Duodenal mucosa (tissue), 2 donors: ENCODE measurements around the gene SCAF11.

ENCODE experiments used
- H3K27ac ChIP-seq: one replicate; pipeline ENCODE4 v1.7.0; 2013; ENCODE audit warnings: low read depth, low read length
- H3K27me3 ChIP-seq, 2 donors: one replicate each; pipeline ENCODE4 v1.7.0; 2013; ENCODE audit warnings: low read length in 2 of 2, control low read depth in 1 of 2; ENCODE audit not compliant: insufficient read depth in 2 of 2, control insufficient read depth in 1 of 2
- H3K36me3 ChIP-seq, 2 donors: one replicate each; pipeline ENCODE4 v1.7.0; 2013; ENCODE audit warnings: low read length in 2 of 2, control low read depth in 1 of 2; ENCODE audit not compliant: insufficient read depth in 2 of 2, control insufficient read depth in 1 of 2
- H3K4me1 ChIP-seq, 2 donors: one replicate each; pipeline ENCODE4 v1.7.0; 2013; ENCODE audit warnings: low read length in 2 of 2, control low read depth in 1 of 2; ENCODE audit not compliant: insufficient read depth in 2 of 2, control insufficient read depth in 1 of 2
- H3K4me3 ChIP-seq, 2 donors: one replicate each; pipeline ENCODE4 v1.7.0; 2013; ENCODE audit warnings: low read length in 2 of 2, low read depth in 1 of 2
- H3K9ac ChIP-seq, 2 donors: one replicate each; pipeline ENCODE4 v1.7.0; 2013; ENCODE audit warnings: low read length in 2 of 2, low read depth in 1 of 2
- H3K9me3 ChIP-seq, 2 donors: one replicate each; pipeline ENCODE4 v1.7.0; 2013; ENCODE audit warnings: low read length in 2 of 2, control low read depth in 1 of 2; ENCODE audit not compliant: control insufficient read depth in 1 of 2

The SCAF11 gene

DNA sequence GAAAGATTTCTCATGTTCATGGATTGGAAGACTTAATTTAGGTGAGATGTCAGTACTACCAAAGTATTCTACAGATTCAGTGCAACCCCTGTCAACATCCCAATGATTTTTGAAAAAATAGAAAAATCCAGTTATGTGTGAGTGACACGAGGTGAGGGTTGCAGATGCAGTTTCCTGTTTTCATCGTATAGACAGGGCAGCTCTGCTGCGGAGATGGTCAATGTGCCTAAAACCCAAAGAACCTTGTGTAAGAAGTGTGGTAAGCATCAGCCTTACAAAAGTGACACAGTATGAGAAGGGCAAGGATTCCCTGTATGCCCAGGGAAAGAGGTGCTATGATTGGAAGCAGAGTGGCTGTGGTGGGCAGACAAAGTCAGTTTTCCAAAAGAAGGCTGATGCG is 94.4 kb downstream of the SCAF11 start:
- H3K36me3 ChIP-seq: peaks cover 12 to 45% of the 10 kb centered on the region in 2 donors
- no peaks in the 10 kb centered on the region for H3K4me1 ChIP-seq
- no peak overlapping the region for H3K4me3 ChIP-seq
- no peaks in the 10 kb centered on the region for H3K9me3 ChIP-seq
- H3K27ac ChIP-seq: no peak overlapping the region
- H3K9ac ChIP-seq: no peak overlapping the region
- H3K27me3 ChIP-seq: no peaks in the 10 kb centered on the region

DNA sequence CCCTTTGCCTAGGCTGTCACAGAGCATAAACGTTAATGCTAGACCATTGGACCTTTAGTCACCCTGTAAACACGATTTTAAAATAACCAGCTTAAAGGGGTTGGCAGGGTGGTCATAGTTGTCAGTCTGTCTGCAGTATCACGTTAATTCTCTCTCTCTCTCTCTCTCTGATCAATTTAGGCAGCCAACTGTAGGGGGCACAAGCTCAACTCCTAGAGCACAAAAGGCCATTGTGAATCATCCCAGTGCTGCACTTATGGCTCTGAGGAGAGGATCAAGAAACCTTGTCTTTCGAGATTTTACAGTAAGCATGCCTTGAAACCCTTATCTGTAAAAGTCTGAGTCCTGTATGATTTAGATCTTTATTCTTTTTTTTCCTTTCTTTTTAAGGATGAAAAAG is 97.1 kb downstream of the SCAF11 start:
- H3K27ac ChIP-seq: no peak overlapping the region
- no peaks in the 10 kb centered on the region for H3K9me3 ChIP-seq
- no peak overlapping the region for H3K4me3 ChIP-seq
- H3K9ac ChIP-seq: no peak overlapping the region
- H3K27me3 ChIP-seq: no peaks in the 10 kb centered on the region
- peaks cover 13 to 45% of the 10 kb centered on the region in 2 donors for H3K36me3 ChIP-seq
- H3K4me1 ChIP-seq: no peaks in the 10 kb centered on the region

DNA sequence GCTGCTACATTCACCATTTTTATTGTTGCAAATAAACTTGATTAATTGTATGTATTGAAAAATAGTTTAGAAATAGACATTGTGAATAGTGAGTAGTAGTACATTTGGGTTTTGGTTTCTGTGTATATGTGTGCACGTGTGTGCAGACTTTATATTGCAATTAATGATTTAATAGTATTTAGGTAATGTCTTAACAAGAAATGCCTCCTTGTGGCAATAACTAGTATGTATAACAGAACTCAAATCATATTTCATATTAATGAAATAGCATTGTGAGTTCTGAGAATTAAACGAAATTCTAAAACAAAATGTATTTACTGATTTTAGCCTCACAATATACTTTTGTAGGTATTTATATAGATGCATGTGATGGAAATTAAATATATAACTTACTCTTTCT is 100.1 kb downstream of the SCAF11 start:
- no peak overlapping the region for H3K4me3 ChIP-seq
- peaks cover 20 to 44% of the 10 kb centered on the region in 2 donors for H3K36me3 ChIP-seq

DNA sequence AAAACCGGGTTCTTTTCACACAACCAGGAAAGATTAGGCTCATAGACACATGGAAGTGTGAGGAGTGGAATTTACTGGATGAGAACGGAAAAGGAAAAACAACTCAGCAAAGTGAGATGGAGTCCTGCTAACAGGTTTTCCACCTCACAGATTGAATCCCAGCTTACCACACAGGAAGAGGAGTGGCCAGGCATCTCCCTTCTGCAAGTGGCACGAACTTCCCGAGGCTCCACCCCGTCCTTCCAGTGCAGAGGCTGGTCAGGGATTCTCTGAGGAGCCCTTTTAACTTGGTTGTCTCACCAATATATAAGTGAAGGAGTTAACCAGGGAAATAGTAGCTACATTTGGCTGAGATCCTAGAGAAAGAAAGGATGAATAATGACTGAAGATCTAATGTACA is 102.8 kb downstream of the SCAF11 start:
- H3K36me3 ChIP-seq: peaks cover 25 to 26% of the 10 kb centered on the region in 2 donors
- no peak overlapping the region for H3K9ac ChIP-seq

More for the DNA sequence above, 100.1 kb downstream of the SCAF11 start:
- H3K27me3 ChIP-seq: no peaks in the 10 kb centered on the region
- H3K27ac ChIP-seq: no peak overlapping the region
- H3K9ac ChIP-seq: no peak overlapping the region
- peaks cover 0 to 2% of the 10 kb centered on the region in 2 donors for H3K9me3 ChIP-seq
- no peaks in the 10 kb centered on the region for H3K4me1 ChIP-seq

DNA sequence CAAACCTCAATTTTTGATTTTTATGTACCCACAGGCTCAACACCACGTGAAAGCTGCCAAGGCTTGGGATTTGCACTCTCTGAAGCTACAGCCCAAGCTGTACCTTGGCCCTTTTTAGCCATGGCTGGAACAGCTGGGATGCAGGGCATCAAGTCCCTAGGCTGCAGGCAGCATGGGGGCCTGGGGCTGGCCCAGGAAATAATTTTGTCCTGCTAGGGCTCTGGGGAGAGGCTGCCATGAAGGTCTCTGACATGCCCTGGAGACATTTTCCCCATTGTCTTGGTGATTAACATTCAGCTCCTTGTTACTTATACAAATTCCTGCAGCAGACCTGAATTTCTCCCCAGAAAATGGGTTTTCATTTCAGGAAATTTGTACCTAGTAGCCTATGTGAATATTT is 103.7 kb downstream of the SCAF11 start:
- Histone ChIP-seq H3K9me3 (peaks cover 0 to 5% of the 10 kb centered on the region in 2 donors), H3K27me3 (no peaks in the 10 kb centered on the region), H3K4me1 (no peaks in the 10 kb centered on the region), H3K4me3 (no peak overlapping the region), H3K36me3 (peaks cover 20 to 22% of the 10 kb centered on the region in 2 donors), H3K27ac (no peak overlapping the region), H3K9ac (no peak overlapping the region)

More for the DNA sequence above, 102.8 kb downstream of the SCAF11 start:
- Histone ChIP-seq H3K9me3 (peaks cover 0 to 5% of the 10 kb centered on the region in 2 donors), H3K27ac (no peak overlapping the region), H3K27me3 (no peaks in the 10 kb centered on the region), H3K4me1 (no peaks in the 10 kb centered on the region), H3K4me3 (no peak overlapping the region)

DNA sequence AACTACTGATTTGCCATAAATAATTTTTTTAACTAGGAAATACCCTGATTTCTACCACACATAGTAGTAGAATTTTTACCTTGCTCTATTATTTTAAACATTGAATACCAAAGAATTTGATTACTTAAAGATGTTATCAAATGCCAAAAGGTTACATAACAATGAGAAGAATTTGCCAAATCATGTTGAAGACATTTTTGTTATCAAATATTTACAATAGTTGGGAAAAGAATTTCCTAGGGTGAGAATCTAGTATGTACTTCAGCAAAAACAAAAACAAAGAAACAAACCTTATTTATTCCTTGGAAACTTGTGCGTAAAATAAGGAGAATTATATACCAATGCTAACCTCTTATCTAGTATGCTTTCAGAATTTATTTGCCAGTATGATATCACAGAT is 107.2 kb downstream of the SCAF11 start:
- no peak overlapping the region for H3K4me3 ChIP-seq
- H3K27ac ChIP-seq: no peak overlapping the region
- H3K9ac ChIP-seq: no peak overlapping the region
- peaks cover 0 to 5% of the 10 kb centered on the region in 2 donors for H3K9me3 ChIP-seq
- H3K36me3 ChIP-seq: peaks cover 18 to 29% of the 10 kb centered on the region in 2 donors
- peaks cover 6 to 7% of the 10 kb centered on the region in 2 donors for H3K4me1 ChIP-seq
- H3K27me3 ChIP-seq: no peaks in the 10 kb centered on the region

DNA sequence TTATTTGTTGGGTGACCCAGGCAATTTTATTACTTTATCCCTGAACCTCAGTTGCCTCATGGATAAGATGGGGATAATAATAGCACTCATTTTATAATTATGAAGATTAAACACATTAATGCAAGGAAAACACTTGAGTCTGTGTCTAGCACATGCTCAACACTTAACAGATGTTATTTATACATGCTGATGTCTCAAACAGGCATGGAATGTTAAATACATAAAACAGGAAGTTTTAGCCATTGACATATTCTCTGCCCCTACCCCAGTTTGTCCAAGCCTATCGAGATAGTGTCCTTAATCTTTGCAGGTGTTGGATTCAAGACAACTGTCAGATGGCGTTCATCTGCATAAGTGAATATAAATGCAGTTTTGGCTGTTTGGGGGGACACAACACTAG is 109.8 kb downstream of the SCAF11 start:
- Histone ChIP-seq H3K27me3 (no peaks in the 10 kb centered on the region), H3K4me3 (no peak overlapping the region), H3K27ac (no peak overlapping the region), H3K36me3 (peaks cover 12 to 32% of the 10 kb centered on the region in 2 donors), H3K4me1 (peaks cover 6 to 7% of the 10 kb centered on the region in 2 donors), H3K9me3 (peaks cover 0 to 5% of the 10 kb centered on the region in 2 donors), H3K9ac (no peak overlapping the region)

DNA sequence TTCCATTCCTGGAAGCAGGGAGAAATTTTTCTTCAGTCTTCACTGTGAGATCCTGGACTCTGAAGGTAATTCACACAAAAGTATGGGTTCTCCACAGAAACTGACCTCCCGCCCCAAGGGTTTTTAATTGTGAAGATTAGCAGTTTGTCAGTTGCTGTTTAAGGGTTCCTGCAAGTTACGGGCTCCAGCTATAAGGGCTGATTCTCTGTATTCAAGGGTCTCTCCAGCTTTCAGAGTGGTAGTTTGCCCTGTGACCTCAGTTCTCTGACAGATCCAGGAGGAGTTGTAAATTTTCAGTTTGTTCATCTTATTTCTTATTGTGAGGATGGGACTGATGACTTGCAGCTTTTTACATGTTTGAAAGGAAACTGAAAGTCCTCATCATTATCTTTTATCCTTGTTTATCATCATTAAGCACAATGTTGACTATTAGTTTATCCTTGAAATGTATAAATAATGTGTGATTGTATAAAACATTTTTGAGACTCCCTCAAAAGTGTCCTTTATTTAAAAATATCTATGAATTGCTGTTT is 110.9 kb downstream of the SCAF11 start:
- H3K27ac ChIP-seq: no peak overlapping the region
- H3K36me3 ChIP-seq: peaks cover 16 to 39% of the 10 kb centered on the region in 2 donors

DNA sequence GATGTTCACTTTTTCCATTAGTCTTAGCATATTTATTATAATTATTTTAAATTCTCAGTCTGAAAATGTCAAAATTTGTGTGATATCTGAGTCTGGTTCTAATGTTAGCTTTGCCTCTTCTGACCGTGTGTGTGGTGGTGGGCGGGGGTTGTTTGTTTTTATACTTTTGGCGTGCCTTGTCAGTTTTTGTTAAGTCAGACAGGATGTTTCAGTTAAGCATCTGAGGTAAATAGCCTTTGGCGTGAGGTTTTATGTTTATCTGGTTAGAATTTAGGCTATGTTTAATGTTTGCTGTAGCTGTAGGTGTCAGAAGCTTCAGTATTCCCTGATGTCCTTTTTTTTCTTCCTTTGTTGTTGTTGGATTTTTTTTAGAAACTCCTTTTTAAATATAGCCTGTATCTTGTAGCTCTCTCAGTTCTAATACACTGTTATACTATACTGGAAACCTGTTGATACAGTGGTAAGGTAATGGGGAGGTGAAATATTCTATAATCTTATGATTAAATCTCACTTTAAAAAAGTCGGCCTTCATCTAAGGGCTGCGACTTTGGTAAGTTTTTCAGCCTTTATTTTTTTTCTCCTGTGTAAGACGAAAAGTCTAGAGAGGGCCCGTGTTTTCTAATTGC is 111.6 kb downstream of the SCAF11 start:
- Histone ChIP-seq H3K9me3 (peaks cover 0 to 3% of the 10 kb centered on the region in 2 donors), H3K4me1 (peaks cover 6 to 7% of the 10 kb centered on the region in 2 donors), H3K27ac (no peak overlapping the region), H3K36me3 (peaks cover 16 to 45% of the 10 kb centered on the region in 2 donors), H3K27me3 (no peaks in the 10 kb centered on the region), H3K4me3 (no peak overlapping the region), H3K9ac (no peak overlapping the region)

More for the DNA sequence above, 110.9 kb downstream of the SCAF11 start:
- H3K4me1 ChIP-seq: peaks cover 6 to 7% of the 10 kb centered on the region in 2 donors
- peaks cover 0 to 3% of the 10 kb centered on the region in 2 donors for H3K9me3 ChIP-seq
- H3K27me3 ChIP-seq: no peaks in the 10 kb centered on the region
- no peak overlapping the region for H3K9ac ChIP-seq
- no peak overlapping the region for H3K4me3 ChIP-seq

DNA sequence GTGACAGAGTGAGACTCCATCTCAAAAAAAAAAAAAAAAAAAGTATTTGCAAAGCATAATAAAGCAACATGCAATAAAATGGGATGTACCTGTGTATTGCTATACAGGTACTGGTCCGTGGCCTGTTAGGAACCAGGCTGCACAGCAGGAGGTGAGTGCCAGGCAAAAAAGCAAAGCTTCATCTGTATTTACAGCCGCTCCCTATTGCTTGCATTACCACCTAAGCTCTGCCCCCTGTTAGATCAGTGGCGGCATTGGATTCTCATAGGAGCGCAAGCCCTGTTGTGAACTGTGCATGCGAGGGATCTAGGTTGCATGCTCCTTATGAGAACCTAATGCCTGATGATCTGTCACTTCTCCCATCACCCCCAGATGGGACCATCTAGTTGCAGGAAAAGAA is 113.3 kb downstream of the SCAF11 start:
- no peak overlapping the region for H3K9ac ChIP-seq
- H3K36me3 ChIP-seq: peaks cover 21 to 56% of the 10 kb centered on the region in 2 donors
- H3K4me3 ChIP-seq: no peak overlapping the region
- H3K27me3 ChIP-seq: no peaks in the 10 kb centered on the region
- H3K27ac ChIP-seq: no peak overlapping the region
- H3K9me3 ChIP-seq: peaks cover 0 to 3% of the 10 kb centered on the region in 2 donors
- peaks cover 6 to 7% of the 10 kb centered on the region in 2 donors for H3K4me1 ChIP-seq
